ENCODE results near the gene PPP2R3A.

The PPP2R3A gene

GRCh38 chr3:136042608-136043221 is 77.2 kb downstream of the PPP2R3A start:
- DNase-seq (ENCODE audit: low read depth), result peak; percentile 51
- no peak for TF ChIP-seq MYC (IDR thresholded peaks at IDR 0.05; ENCODE audit: low read depth, low read length)
- TF ChIP-seq, protein P1, sequence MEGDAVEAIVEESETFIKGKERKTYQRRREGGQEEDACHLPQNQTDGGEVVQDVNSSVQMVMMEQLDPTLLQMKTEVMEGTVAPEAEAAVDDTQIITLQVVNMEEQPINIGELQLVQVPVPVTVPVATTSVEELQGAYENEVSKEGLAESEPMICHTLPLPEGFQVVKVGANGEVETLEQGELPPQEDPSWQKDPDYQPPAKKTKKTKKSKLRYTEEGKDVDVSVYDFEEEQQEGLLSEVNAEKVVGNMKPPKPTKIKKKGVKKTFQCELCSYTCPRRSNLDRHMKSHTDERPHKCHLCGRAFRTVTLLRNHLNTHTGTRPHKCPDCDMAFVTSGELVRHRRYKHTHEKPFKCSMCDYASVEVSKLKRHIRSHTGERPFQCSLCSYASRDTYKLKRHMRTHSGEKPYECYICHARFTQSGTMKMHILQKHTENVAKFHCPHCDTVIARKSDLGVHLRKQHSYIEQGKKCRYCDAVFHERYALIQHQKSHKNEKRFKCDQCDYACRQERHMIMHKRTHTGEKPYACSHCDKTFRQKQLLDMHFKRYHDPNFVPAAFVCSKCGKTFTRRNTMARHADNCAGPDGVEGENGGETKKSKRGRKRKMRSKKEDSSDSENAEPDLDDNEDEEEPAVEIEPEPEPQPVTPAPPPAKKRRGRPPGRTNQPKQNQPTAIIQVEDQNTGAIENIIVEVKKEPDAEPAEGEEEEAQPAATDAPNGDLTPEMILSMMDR (IDR thresholded peaks at IDR 0.05; ENCODE audit: low read depth, low read length), result peak; percentile 39
- TF ChIP-seq MAX (IDR thresholded peaks at IDR 0.05; ENCODE audit: low read depth, low read length), result no peak
- no peak overlapping the region for H3K4me3 ChIP-seq (ENCODE audit: low read depth, low read length)

GRCh38 chr3:136044980-136045745 is 79.6 kb downstream of the PPP2R3A start:
- DNase-seq (ENCODE audit: low read depth), result no peak
- no peak for TF ChIP-seq MAX (IDR thresholded peaks at IDR 0.05; ENCODE audit: low read depth, low read length)
- no peak for TF ChIP-seq MYC (IDR thresholded peaks at IDR 0.05; ENCODE audit: low read depth, low read length)
- TF ChIP-seq POLR2A (IDR thresholded peaks at IDR 0.05; ENCODE audit: extremely low read depth, insufficient read length), result no peak
- TF ChIP-seq, protein P1 (IDR thresholded peaks at IDR 0.05; ENCODE audit: low read depth, low read length), result no peak
- H3K4me3 ChIP-seq (ENCODE audit: low read depth, low read length), result no peak overlapping the region

DNA sequence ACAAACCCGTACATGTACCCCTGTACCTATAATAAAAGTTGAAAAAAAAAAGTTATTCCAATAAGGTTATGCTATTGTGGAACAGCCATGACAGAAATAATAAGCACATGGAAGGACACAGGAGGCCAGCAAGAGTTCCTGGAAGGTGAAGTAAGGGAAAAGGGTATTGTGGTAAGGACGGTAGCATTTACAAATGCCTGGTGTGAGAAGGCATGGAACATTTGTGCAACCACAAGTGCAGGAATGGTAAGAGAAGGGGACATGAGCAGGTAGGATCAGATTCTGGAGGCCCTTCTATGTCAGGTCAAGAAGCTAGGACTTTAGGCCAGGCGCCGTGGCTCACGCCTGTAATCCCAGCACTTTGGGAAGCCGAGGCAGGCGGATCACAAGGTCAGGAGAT is 82.5 kb downstream of the PPP2R3A start:
- no peak overlapping the region for H3K4me3 ChIP-seq (ENCODE audit: low read depth, low read length)
- DNase-seq (ENCODE audit: low read depth), result no peak
- TF ChIP-seq POLR2A (IDR thresholded peaks at IDR 0.05; ENCODE audit: extremely low read depth, insufficient read length), result no peak

- no peak for TF ChIP-seq MAX (IDR thresholded peaks at IDR 0.05; ENCODE audit: low read depth, low read length)
- TF ChIP-seq, protein P1 (IDR thresholded peaks at IDR 0.05; ENCODE audit: low read depth, low read length), result no peak
- no peak for TF ChIP-seq MYC (IDR thresholded peaks at IDR 0.05; ENCODE audit: low read depth, low read length)
- TF ChIP-seq POLR2A (IDR thresholded peaks at IDR 0.05; ENCODE audit: extremely low read depth, insufficient read length), result no peak
- H3K4me3 ChIP-seq (ENCODE audit: low read depth, low read length), result no peak overlapping the region
- no peak for DNase-seq (ENCODE audit: low read depth)
These were observed 84.7 kb downstream of the PPP2R3A start for GRCh38 chr3:136050250-136050649.

DNA sequence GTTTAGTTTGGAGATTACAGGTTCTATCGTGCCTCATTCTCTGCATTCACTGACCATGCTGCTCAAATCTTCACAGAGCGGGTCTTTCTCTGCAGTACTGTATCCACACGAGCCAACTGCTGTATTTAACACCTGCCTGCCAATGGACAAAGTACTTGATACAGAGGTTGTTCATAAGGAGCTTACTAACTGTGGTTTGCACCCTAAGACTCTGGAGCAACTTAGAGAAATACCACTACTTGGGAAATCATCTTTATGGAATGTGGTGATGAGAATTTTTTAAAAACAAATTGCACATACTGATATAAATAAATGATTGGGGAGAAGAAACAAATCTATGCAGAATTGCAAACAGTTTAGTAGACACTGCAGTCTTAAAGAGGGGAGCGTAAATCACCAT is 90.0 kb downstream of the PPP2R3A start:
- no peak for DNase-seq (ENCODE audit: low read depth)
- TF ChIP-seq, protein P1 (IDR thresholded peaks at IDR 0.05; ENCODE audit: low read depth, low read length), result no peak
- no peak for TF ChIP-seq MAX (IDR thresholded peaks at IDR 0.05; ENCODE audit: low read depth, low read length)
- TF ChIP-seq MYC (IDR thresholded peaks at IDR 0.05; ENCODE audit: low read depth, low read length), result no peak
- TF ChIP-seq POLR2A (IDR thresholded peaks at IDR 0.05; ENCODE audit: extremely low read depth, insufficient read length), result no peak
- no peak overlapping the region for H3K4me3 ChIP-seq (ENCODE audit: low read depth, low read length)

DNA sequence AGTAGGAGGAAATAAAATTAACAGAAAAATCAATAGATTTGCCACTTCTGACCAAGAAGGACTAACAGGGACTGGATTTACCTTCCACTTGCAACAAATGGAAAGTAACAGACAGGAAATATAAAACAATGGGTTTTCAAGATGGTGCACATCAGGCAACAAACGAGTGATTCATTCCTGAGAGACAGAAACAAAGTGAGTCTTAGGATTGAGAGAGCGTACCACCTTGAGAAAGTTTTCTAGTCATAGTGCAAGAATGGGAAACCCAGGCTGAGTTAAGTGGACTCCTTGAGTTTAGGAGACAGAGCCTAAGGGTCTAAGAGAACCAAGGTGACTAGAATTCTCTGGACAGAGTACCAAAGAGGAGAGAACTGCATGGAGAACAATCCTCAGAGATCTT is 101.7 kb downstream of the PPP2R3A start:
- TF ChIP-seq MAX (IDR thresholded peaks at IDR 0.05; ENCODE audit: low read depth, low read length) (no peak), MYC (IDR thresholded peaks at IDR 0.05; ENCODE audit: low read depth, low read length) (no peak), POLR2A (IDR thresholded peaks at IDR 0.05; ENCODE audit: extremely low read depth, insufficient read length) (no peak)
- TF ChIP-seq, protein P1 (IDR thresholded peaks at IDR 0.05; ENCODE audit: low read depth, low read length), result no peak

More for the DNA sequence above, 101.7 kb downstream of the PPP2R3A start:
- H3K4me3 ChIP-seq (ENCODE audit: low read depth, low read length), result no peak overlapping the region
- DNase-seq (ENCODE audit: low read depth), result no peak
